SU-DHL-6 (cell line): ENCODE measurements around the gene ACAA1.
"Not testable (repeated sequence)": the region's sequence is repeated elsewhere in the genome, so short reads cannot be mapped to it uniquely, and the experiment has no call there.

Experiments used
- H2AFZ ChIP-seq: fragments of 200-600 bp; sonication (generic); 2 replicates; pipeline ENCODE4 v1.6.1; 2014; ENCODE audit warnings: low read depth, mild to moderate bottlenecking, moderate library complexity, mixed read lengths, antibody characterized with exemption, low read length; ENCODE audit not compliant: severe bottlenecking
- H3F3A ChIP-seq: fragments of 200-600 bp; shearing (Covaris generic); 2 replicates; pipeline ENCODE4 v1.6.0; 2016; ENCODE audit warnings: antibody characterized with exemption, mild to moderate bottlenecking; ENCODE audit not compliant: insufficient read depth
- H3K27ac ChIP-seq: fragments of 200-600 bp; sonication (generic); 2 replicates; pipeline ENCODE4 v1.5.1; 2016; ENCODE audit warnings: low read depth, mild to moderate bottlenecking, low read length, moderate library complexity, mixed read lengths
- H3K27me3 ChIP-seq: fragments of 200-600 bp; sonication (generic), shearing (Covaris generic); 2 replicates; pipeline ENCODE4 v1.6.0; 2014; ENCODE audit warnings: mild to moderate bottlenecking, low read length
- H3K36me3 ChIP-seq: fragments of 200-600 bp; sonication (generic); 2 replicates; pipeline ENCODE4 v1.6.1; 2014; ENCODE audit warnings: mild to moderate bottlenecking, low read length, mixed read lengths
- H3K4me2 ChIP-seq: fragments of 300-600, 200-600 bp; shearing (Covaris generic), sonication (generic); 2 replicates; pipeline ENCODE4 v1.6.0; 2014; ENCODE audit warnings: low read length, low read depth, mild to moderate bottlenecking; ENCODE audit not compliant: poor library complexity, severe bottlenecking
- H3K4me3 ChIP-seq: fragments of 200-600 bp; sonication (generic); 2 replicates; pipeline ENCODE4 v1.5.1; 2014; ENCODE audit warnings: antibody characterized with exemption, low read length, mild to moderate bottlenecking, mixed read lengths; ENCODE audit not compliant: insufficient read depth, poor library complexity, severe bottlenecking
- H3K79me2 ChIP-seq: fragments of 200-600 bp; sonication (generic); 2 replicates; pipeline ENCODE4 v1.6.1; 2014; ENCODE audit warnings: mild to moderate bottlenecking, low read length, moderate library complexity; ENCODE audit not compliant: insufficient read depth
- H3K9ac ChIP-seq: fragments of 200-600 bp; sonication (generic); 2 replicates; pipeline ENCODE4 v1.7.0; 2014; ENCODE audit warnings: mild to moderate bottlenecking, low read length
- H3K9me2 ChIP-seq: fragments of 200-600 bp; sonication (generic); replicated peaks from 2 replicates; pipeline ENCODE4 v1.6.1; 2014; ENCODE audit warnings: low read length; ENCODE audit not compliant: insufficient read depth
- H3K9me3 ChIP-seq: fragments of 200-600 bp; sonication (generic); 2 replicates; pipeline ENCODE4 v1.6.1; 2014; ENCODE audit warnings: low read length, mixed read lengths; ENCODE audit not compliant: insufficient read depth
- H4K20me1 ChIP-seq: fragments of 200-600 bp; sonication (generic); 2 replicates; pipeline ENCODE4 v1.6.1; 2014; ENCODE audit warnings: low read depth, mild to moderate bottlenecking, antibody characterized with exemption, low read length, moderate library complexity, mixed read lengths

The ACAA1 gene

DNA sequence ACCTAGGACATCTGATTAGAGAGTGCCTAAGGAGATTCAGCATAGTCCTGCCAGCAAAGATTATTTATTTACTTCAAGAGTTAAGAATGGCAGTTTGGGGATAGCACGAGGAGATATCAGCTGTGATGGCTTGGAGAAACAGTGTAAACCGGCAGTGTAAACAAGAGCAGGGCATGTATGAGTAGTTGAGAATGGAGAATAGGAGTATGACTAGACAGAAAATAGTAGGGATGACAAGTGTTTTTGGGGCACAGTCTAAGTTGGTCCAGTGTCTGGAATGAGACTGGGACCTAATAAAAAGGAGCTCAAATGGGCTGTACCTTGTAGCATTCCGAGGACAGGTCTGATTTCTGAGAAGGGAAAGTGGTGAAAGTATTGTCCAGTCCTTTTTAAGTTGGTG lies 59.9 kb downstream of the ACAA1 start:
- H3F3A ChIP-seq, H3K9ac ChIP-seq, H3K27me3 ChIP-seq, H3K9me3 ChIP-seq, H3K4me2 ChIP-seq, H3K4me3 ChIP-seq, H3K36me3 ChIP-seq, H2AFZ ChIP-seq, H3K27ac ChIP-seq, H4K20me1 ChIP-seq, H3K9me2 ChIP-seq, H3K79me2 ChIP-seq: not testable (repeated sequence)
